Esophagus squamous epithelium (tissue), 5 donors: ENCODE data around the gene CHST8. TPM values are rescaled to one million over a fixed set of nuclear protein-coding genes. Genes with fewer than 3 reads are reported as not detected.

Experiments used
- DNase-seq: peaks from one replicate; lab custom pipeline; 2025; lab: John Stamatoyannopoulos, UW
- H3K27ac ChIP-seq, 4 donors: fragments of 200-600 bp; sonication (generic); one replicate each; pipeline ENCODE4 v1.5.1; 2016 to 2019; ENCODE audit warnings: mild to moderate bottlenecking in 1 of 4
- H3K27me3 ChIP-seq, 4 donors: fragments of 200-600 bp; sonication (generic); 1 replicate in 3 of 4; 2 replicates in 1 of 4; pipeline versions ENCODE4 v1.5.1 to v1.6.0; 2017 to 2021; ENCODE audit warnings: antibody characterized with exemption in 1 of 4
- H3K36me3 ChIP-seq, 3 donors: fragments of 200-600 bp; sonication (generic); one replicate each; pipeline ENCODE4 v1.5.1; 2016 to 2019
- H3K4me1 ChIP-seq, 3 donors: fragments of 200-600 bp; sonication (generic); one replicate each; pipeline ENCODE4 v1.5.1; 2017 to 2019
- H3K4me3 ChIP-seq, 4 donors: fragments of 200-600 bp; sonication (generic); 1 replicate in 3 of 4; 2 replicates in 1 of 4; pipeline ENCODE4 v1.5.1; 2016 to 2019; ENCODE audit warnings: mild to moderate bottlenecking in 2 of 4, moderate library complexity in 1 of 4
- H3K9me3 ChIP-seq, 3 donors: fragments of 200-600 bp; sonication (generic); one replicate each; pipeline ENCODE4 v1.5.1; 2016 to 2019
- CTCF ChIP-seq, 6 experiments: fragments of 450-650 bp in 4 of 6; fragments of 200-600 bp in 2 of 6; sonication (generic) in 2 of 6; IDR thresholded peaks; one replicate each; pipeline ENCODE4 v1.5.1; 2016 to 2019; ENCODE audit warnings: antibody characterized with exemption in 6 of 6, mild to moderate bottlenecking in 4 of 6, moderate library complexity in 4 of 6
- POLR2A ChIP-seq, 4 donors: fragments of 450-650 bp; IDR thresholded peaks; one replicate each; pipeline ENCODE4 v1.6.1; 2017; ENCODE audit warnings: antibody characterized with exemption in 4 of 4, mild to moderate bottlenecking in 4 of 4, moderate library complexity in 3 of 4
- WGBS, 2 donors: methylation state at CpG; one replicate each; pipeline ENCODE4 v1.1.5; 2018; 5-methylcytosine and 5-hydroxymethylcytosine counted together
- intact Hi-C: fragments of 100-400 bp; cut with DNase I; formaldehyde crosslinking; loops from one replicate; pipeline ENCODE4 v1.15.0; 2022
- total RNA-seq, 4 donors: library from RNA; depleted of rRNA; stranded (reverse); fragments of >200 nt; gene quantifications; one replicate each; pipeline ENCODE4 v1.1.0, GENCODE V29; 2016
- donor health status: DM: yes; HTN: yes; CAD: no.

Gene CHST8
- total RNA-seq, 4 donors from 2014 or later = 0.38 TPM; not detected in 3

GRCh38 chr19:33640773-33641172 is 19.0 kb downstream of the CHST8 start:
- Histone ChIP-seq H3K4me1 (no peaks in the 10 kb centered on the region), H3K36me3 (no peaks in the 10 kb centered on the region), H3K27me3 (peaks cover 0 to 52% (median 0%) of the 10 kb centered on the region in 4 donors), H3K4me3 (no peak overlapping the region), H3K9me3 (no peaks in the 10 kb centered on the region), H3K27ac (no peak overlapping the region)
- DNase-seq = no peak
- intact Hi-C loops = no loop called here
- WGBS, 2 donors = 53 to 75% methylated on average over 6 to 8 of the region's 9 CpGs
- no peak for TF ChIP-seq CTCF (IDR thresholded peaks at IDR 0.05)
- no peak for TF ChIP-seq POLR2A (IDR thresholded peaks at IDR 0.05)

GRCh38 chr19:33641261-33641660 is 19.5 kb downstream of the CHST8 start:
- intact Hi-C loops = no loop called here
- Histone ChIP-seq H3K9me3 (no peaks in the 10 kb centered on the region), H3K4me3 (no peak overlapping the region), H3K27ac (no peak overlapping the region), H3K4me1 (no peaks in the 10 kb centered on the region), H3K36me3 (no peaks in the 10 kb centered on the region), H3K27me3 (peaks cover 0 to 51% (median 0%) of the 10 kb centered on the region in 4 donors)
- TF ChIP-seq POLR2A (IDR thresholded peaks at IDR 0.05) = no peak
- no peak for TF ChIP-seq CTCF (IDR thresholded peaks at IDR 0.05)
- no peak for DNase-seq
- WGBS, 2 donors = 83 to 90% methylated on average over 1 to 2 of the region's 5 CpGs

- intact Hi-C loops = no loop called here
- WGBS, 2 donors = 78% methylated on average over 7 of the region's 7 CpGs
- no peaks in the 10 kb centered on the region for H3K36me3 ChIP-seq
- H3K4me1 ChIP-seq = no peaks in the 10 kb centered on the region
- TF ChIP-seq POLR2A (IDR thresholded peaks at IDR 0.05) (no peak), CTCF (IDR thresholded peaks at IDR 0.05) (no peak)
- peaks cover 0 to 48% (median 0%) of the 10 kb centered on the region in 4 donors for H3K27me3 ChIP-seq
- H3K27ac ChIP-seq = no peak overlapping the region
- DNase-seq = no peak
- H3K9me3 ChIP-seq = no peaks in the 10 kb centered on the region
- no peak overlapping the region for H3K4me3 ChIP-seq
Measured at GRCh38 chr19:33641956-33642498, 20.3 kb downstream of the CHST8 start.

- Histone ChIP-seq H3K9me3 (no peaks in the 10 kb centered on the region), H3K27ac (no peak overlapping the region), H3K27me3 (peaks cover 0 to 25% (median 0%) of the 10 kb centered on the region in 4 donors), H3K36me3 (no peaks in the 10 kb centered on the region), H3K4me3 (no peak overlapping the region), H3K4me1 (no peaks in the 10 kb centered on the region)
- TF ChIP-seq CTCF (IDR thresholded peaks at IDR 0.05) = no peak
- TF ChIP-seq POLR2A (IDR thresholded peaks at IDR 0.05) = no peak
- DNase-seq = no peak
- intact Hi-C loops = no loop called here
- 82 to 87% methylated on average over 8 to 9 of the region's 9 CpGs for WGBS, 2 donors
Measured at GRCh38 chr19:33644284-33644836, 22.6 kb downstream of the CHST8 start.

GRCh38 chr19:33646306-33646705 is 24.6 kb downstream of the CHST8 start:
- Histone ChIP-seq H3K9me3 (no peaks in the 10 kb centered on the region), H3K36me3 (no peaks in the 10 kb centered on the region), H3K27me3 (peaks cover 0 to 8% (median 0%) of the 10 kb centered on the region in 4 donors), H3K4me1 (no peaks in the 10 kb centered on the region), H3K4me3 (no peak overlapping the region), H3K27ac (no peak overlapping the region)
- intact Hi-C loops = no loop called here
- WGBS, 2 donors = 77 to 87% methylated on average over 4 of the region's 4 CpGs
- TF ChIP-seq CTCF (IDR thresholded peaks at IDR 0.05) (no peak), POLR2A (IDR thresholded peaks at IDR 0.05) (no peak)
- DNase-seq = no peak
